Gastroesophageal sphincter (tissue), 3 donors: ENCODE data around the gene MEG3.

Source experiments
- POLR2A ChIP-seq, 2 donors: fragments of 450-650 bp; IDR thresholded peaks; one replicate each; pipeline ENCODE4 v1.6.1; 2017; ENCODE audit warnings: antibody characterized with exemption in 2 of 2, mild to moderate bottlenecking in 2 of 2, moderate library complexity in 1 of 2
- TF ChIP-seq, protein P1 (sequence below), 4 experiments: fragments of 200-600 bp in 2 of 4; fragments of 450-650 bp in 2 of 4; sonication (generic) in 1 of 4; IDR thresholded peaks; one replicate each; pipeline ENCODE4 v1.5.1; 2017 to 2019; ENCODE audit warnings: antibody characterized with exemption in 4 of 4, mild to moderate bottlenecking in 2 of 4, moderate library complexity in 2 of 4

DNA sequence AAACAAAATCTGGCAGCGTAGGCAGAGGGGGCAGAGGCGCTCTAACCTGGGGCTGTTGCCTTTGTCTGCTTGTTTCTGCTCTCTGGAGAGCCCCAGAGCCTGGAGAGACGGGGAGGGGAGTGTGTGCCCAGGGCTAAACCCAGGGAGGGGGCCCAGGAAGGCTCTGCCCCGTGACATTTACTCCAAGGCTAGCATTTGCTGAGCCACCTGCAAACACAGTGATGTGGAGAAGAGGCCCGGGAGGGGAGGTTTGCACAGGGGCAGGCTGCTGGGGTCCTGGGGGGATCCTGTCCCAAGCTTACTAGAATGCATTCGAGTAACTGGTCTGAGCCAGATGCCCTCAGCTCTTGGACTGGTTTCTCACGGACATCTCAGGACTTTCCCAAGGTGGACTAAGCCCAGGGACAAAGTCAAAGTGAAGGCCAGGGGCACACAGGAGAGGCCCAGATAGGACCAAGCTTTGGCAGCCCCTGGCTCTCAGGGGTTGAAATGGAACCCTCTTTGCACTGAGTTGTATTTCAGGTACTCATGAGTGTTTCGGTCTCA, 12.0 kb downstream of the MEG3 start:
- TF ChIP-seq, protein P1, sequence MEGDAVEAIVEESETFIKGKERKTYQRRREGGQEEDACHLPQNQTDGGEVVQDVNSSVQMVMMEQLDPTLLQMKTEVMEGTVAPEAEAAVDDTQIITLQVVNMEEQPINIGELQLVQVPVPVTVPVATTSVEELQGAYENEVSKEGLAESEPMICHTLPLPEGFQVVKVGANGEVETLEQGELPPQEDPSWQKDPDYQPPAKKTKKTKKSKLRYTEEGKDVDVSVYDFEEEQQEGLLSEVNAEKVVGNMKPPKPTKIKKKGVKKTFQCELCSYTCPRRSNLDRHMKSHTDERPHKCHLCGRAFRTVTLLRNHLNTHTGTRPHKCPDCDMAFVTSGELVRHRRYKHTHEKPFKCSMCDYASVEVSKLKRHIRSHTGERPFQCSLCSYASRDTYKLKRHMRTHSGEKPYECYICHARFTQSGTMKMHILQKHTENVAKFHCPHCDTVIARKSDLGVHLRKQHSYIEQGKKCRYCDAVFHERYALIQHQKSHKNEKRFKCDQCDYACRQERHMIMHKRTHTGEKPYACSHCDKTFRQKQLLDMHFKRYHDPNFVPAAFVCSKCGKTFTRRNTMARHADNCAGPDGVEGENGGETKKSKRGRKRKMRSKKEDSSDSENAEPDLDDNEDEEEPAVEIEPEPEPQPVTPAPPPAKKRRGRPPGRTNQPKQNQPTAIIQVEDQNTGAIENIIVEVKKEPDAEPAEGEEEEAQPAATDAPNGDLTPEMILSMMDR (IDR thresholded peaks at IDR 0.05): no peak
- TF ChIP-seq POLR2A (IDR thresholded peaks at IDR 0.05): no peak
